GM13976 (cell line): Measurements from ENCODE around the gene COPS9.

Experiments used
- DNase-seq: peaks from one replicate; pipeline ENCODE4 v3.0.0; 2012; ENCODE audit warnings: low spot score
- CTCF ChIP-seq: IDR thresholded peaks from 2 replicates; pipeline ENCODE4 v1.5.1; 2012; ENCODE audit warnings: borderline replicate concordance, mild to moderate bottlenecking; ENCODE audit not compliant: insufficient read depth; ENCODE audit errors: extremely low read depth, missing control alignments, control extremely low read depth
- in situ Hi-C: fragments of 300-500 bp; cut with MboI; formaldehyde crosslinking; loops from one replicate; pipeline ENCODE4 v1.12.0; 2022; ENCODE audit warnings: low sequenced_read_pairs, mixed read lengths, inconsistent platforms; ENCODE audit not compliant: unreplicated experiment

Gene COPS9

GRCh38 chr2:240136013-240136670, at the start of gene COPS9:
Gene COPS9 (minus strand): TSS chr2:240136305. CDS start chr2:240136284, 21 bp downstream.
- in situ Hi-C loops, result loop anchor here (5.0 kb wide), 1 partner anchor 79 kb away; no protein-coding TSS in a partner anchor
- peak; percentile 97 for DNase-seq
- no peak for TF ChIP-seq CTCF

GRCh38 chr2:240184656-240185055, 48.6 kb upstream of the COPS9 start:
- in situ Hi-C loops, result no loop called here
- no peak for TF ChIP-seq CTCF
- no peak for DNase-seq

- DNase-seq, result no peak
- TF ChIP-seq CTCF, result no peak
- in situ Hi-C loops, result no loop called here
These were observed 47.9 kb upstream of the COPS9 start for GRCh38 chr2:240183875-240184590.

GRCh38 chr2:240183006-240183874, 47.1 kb upstream of the COPS9 start:
- in situ Hi-C loops, result no loop called here
- TF ChIP-seq CTCF, result no peak
- no peak for DNase-seq

GRCh38 chr2:240182476-240182875, 46.4 kb upstream of the COPS9 start:
- no peak for DNase-seq
- no peak for TF ChIP-seq CTCF
- in situ Hi-C loops, result no loop called here

GRCh38 chr2:240182001-240182400, 45.9 kb upstream of the COPS9 start:
- in situ Hi-C loops, result no loop called here
- no peak for DNase-seq
- TF ChIP-seq CTCF, result no peak
